ENCODE results near the gene SLCO1B1.
"Not testable (repeated sequence)": the region's sequence is repeated elsewhere in the genome, so short reads cannot be mapped to it uniquely, and the experiment has no call there.

The SLCO1B1 gene

DNA sequence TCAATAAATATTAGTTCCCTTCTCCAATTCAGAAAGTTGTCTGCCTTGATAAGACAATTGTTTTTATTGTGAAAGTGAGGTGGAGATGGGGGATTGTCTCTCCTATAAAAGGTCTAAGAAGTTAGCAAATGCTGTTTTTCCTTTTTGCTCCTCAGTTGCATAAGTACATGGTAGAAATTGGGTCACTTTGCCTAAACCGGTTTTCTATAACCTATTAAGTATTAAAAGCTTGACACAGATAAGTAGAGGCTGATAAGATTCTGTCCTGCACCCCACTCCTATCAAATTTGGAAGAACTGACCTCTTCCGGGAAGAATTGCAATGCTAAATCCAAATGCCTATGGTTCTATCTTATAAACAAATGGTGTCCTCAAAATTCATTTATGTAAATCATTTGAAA lies 7.0 kb downstream of the SLCO1B1 start:
- DNase-seq (ENCODE audit: low spot score), result no peak
- TF ChIP-seq, protein P1, sequence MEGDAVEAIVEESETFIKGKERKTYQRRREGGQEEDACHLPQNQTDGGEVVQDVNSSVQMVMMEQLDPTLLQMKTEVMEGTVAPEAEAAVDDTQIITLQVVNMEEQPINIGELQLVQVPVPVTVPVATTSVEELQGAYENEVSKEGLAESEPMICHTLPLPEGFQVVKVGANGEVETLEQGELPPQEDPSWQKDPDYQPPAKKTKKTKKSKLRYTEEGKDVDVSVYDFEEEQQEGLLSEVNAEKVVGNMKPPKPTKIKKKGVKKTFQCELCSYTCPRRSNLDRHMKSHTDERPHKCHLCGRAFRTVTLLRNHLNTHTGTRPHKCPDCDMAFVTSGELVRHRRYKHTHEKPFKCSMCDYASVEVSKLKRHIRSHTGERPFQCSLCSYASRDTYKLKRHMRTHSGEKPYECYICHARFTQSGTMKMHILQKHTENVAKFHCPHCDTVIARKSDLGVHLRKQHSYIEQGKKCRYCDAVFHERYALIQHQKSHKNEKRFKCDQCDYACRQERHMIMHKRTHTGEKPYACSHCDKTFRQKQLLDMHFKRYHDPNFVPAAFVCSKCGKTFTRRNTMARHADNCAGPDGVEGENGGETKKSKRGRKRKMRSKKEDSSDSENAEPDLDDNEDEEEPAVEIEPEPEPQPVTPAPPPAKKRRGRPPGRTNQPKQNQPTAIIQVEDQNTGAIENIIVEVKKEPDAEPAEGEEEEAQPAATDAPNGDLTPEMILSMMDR (IDR thresholded peaks at IDR 0.05; ENCODE audit: extremely low read depth, missing control alignments), result no peak

DNA sequence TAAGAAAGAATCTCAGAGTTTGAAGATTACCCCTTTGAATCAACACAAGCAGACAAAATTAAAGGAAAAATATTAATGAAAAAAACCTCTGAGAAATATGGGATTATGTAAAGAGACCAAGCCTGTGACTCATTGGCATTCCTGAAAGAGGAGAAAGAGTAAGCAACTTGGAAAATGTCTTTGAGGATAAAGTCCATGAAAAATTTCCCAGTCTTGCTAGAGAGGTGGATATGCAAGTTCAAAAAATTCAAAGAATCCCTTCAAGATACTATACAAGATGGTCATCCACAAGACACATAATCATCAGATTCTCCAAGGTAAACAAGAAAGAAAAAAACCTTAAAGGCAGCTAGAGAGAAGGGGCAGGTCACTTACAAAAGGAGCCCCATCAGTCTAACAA lies 13.3 kb downstream of the SLCO1B1 start:
- DNase-seq (ENCODE audit: low spot score), result no peak
- TF ChIP-seq, protein P1 (IDR thresholded peaks at IDR 0.05; ENCODE audit: extremely low read depth, missing control alignments), result no peak

DNA sequence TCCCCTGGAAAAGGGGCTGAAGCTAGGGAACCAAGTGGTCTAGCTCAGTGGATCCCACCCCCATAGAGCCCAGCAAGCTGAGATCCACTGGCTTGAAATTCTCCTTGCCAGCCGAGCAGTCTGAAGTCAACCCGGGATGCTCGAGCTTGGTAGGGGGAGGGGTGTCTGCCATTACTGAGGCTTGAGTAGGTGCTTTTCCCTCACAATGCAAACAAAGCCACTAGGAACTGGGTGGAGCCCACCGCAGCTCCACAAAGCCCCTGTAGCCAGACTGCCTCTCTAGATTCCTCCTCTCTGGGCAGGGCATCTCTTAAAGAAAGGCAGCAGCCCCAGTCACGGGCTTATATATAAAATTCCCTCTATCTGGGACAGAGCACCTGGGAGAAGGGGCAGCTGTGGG lies 18.9 kb downstream of the SLCO1B1 start:
- not testable (repeated sequence) for DNase-seq (ENCODE audit: low spot score)

GRCh38 chr12:21151184-21151583 lies 20.2 kb downstream of the SLCO1B1 start:
- TF ChIP-seq, protein P1 (IDR thresholded peaks at IDR 0.05; ENCODE audit: extremely low read depth, missing control alignments), result no peak

GRCh38 chr12:21155522-21156351 lies 24.7 kb downstream of the SLCO1B1 start:
- no peak for DNase-seq (ENCODE audit: low spot score)
- TF ChIP-seq, protein P1 (IDR thresholded peaks at IDR 0.05; ENCODE audit: extremely low read depth, missing control alignments), result no peak

More at GRCh38 chr12:21151184-21151583, 20.2 kb downstream of the SLCO1B1 start:
- no peak for DNase-seq (ENCODE audit: low spot score)

DNA sequence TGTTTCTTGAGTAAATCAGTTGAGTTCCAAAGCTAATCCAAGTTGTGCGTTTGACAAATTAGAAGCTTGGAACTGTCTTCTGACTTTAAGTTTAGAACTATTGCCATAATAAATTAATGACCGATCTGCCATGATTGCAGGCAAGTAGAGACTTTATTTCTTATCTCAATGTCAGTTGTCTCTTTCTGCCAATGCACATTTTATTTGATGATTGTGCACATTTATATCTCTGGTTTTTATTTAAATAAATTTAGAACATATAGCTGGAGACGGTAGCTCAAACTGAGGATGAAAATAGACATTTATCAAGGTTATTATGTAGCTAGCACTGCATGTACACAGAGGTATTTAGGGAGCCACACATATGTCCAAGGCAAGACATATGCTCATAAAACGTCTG lies 34.1 kb downstream of the SLCO1B1 start:
- DNase-seq (ENCODE audit: low spot score), result no peak
- TF ChIP-seq, protein P1 (IDR thresholded peaks at IDR 0.05; ENCODE audit: extremely low read depth, missing control alignments), result no peak

GRCh38 chr12:21169878-21170472 lies 39.0 kb downstream of the SLCO1B1 start:
- TF ChIP-seq, protein P1 (IDR thresholded peaks at IDR 0.05; ENCODE audit: extremely low read depth, missing control alignments), result peak; percentile 50

More at GRCh38 chr12:21169878-21170472, 39.0 kb downstream of the SLCO1B1 start:
- peak; percentile 11 for DNase-seq (ENCODE audit: low spot score)
